A673 (cell line): Measurements from ENCODE around the gene TMEM215.
"Not testable (repeated sequence)": the region's sequence is repeated elsewhere in the genome, so short reads cannot be mapped to it uniquely, and the experiment has no call there.

ENCODE experiments used
- EZH2 ChIP-seq: fragments of 200-600 bp; sonication (generic); IDR thresholded peaks from 2 replicates; pipeline ENCODE4 v1.6.1; 2017; ENCODE audit warnings: borderline replicate concordance, low read depth, mild to moderate bottlenecking, mixed read lengths, antibody characterized with exemption, low read length; ENCODE audit not compliant: poor library complexity, severe bottlenecking
- TF ChIP-seq, protein P1 (sequence below): fragments of 300-800, 200-600 bp; sonication (generic); conservative IDR thresholded peaks from 2 replicates; pipeline ENCODE4 v1.5.1; 2017; ENCODE audit warnings: low read depth, mild to moderate bottlenecking, antibody characterized with exemption, low read length, moderate library complexity, mixed read lengths

DNA sequence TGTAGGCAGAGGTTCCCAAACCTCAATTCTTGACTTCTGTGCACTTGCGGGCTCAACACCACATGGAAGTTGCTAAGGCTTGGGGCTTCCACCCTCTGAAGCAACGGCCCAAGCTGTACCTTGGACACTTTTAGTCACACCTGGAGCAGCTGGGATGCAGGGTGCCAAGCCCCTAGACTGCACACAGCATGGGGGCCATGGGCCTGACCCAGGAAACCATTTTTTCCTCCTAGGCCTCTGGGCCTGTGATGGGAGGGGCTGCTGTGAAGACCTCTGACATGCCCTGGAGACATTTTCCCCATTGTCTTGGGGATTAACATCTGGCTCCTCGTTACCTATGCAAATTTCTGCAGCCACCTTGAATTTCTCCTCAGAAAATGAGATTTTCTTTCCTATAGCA, 12.7 kb downstream of the TMEM215 start:
- TF ChIP-seq, protein P1, sequence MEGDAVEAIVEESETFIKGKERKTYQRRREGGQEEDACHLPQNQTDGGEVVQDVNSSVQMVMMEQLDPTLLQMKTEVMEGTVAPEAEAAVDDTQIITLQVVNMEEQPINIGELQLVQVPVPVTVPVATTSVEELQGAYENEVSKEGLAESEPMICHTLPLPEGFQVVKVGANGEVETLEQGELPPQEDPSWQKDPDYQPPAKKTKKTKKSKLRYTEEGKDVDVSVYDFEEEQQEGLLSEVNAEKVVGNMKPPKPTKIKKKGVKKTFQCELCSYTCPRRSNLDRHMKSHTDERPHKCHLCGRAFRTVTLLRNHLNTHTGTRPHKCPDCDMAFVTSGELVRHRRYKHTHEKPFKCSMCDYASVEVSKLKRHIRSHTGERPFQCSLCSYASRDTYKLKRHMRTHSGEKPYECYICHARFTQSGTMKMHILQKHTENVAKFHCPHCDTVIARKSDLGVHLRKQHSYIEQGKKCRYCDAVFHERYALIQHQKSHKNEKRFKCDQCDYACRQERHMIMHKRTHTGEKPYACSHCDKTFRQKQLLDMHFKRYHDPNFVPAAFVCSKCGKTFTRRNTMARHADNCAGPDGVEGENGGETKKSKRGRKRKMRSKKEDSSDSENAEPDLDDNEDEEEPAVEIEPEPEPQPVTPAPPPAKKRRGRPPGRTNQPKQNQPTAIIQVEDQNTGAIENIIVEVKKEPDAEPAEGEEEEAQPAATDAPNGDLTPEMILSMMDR = not testable (repeated sequence)
- TF ChIP-seq EZH2 = not testable (repeated sequence)
